Measurements from ENCODE around the gene DNAJC12.
"Not testable (repeated sequence)": the region's sequence is repeated elsewhere in the genome, so short reads cannot be mapped to it uniquely, and the experiment has no call there.

DNAJC12 gene

GRCh38 chr10:67836488-67836887 is 1.5 kb downstream of the DNAJC12 start:
- peak overlapping the region; percentile 76; the same call in 1 of the 2 replicates for H2AFZ ChIP-seq (ENCODE audit: low read length)
- H3K9me2 ChIP-seq (replicated peaks; ENCODE audit: low read depth, low read length): no peaks in the 10 kb centered on the region
- TF ChIP-seq EZH2phosphoT487 (IDR thresholded peaks at IDR 0.05; ENCODE audit: borderline replicate concordance): no peak
- no peak for TF ChIP-seq CTCF (conservative IDR thresholded peaks at IDR 0.05; ENCODE audit: low read length)
- peak overlapping the region; percentile 36 for H3K9ac ChIP-seq (ENCODE audit: low read depth, low read length, poor library complexity, severe bottlenecking)
- H3K79me2 ChIP-seq (ENCODE audit: insufficient read depth, low read length): no peaks in the 10 kb centered on the region
- H3F3A ChIP-seq (ENCODE audit: low read depth): no peaks in the 10 kb centered on the region
- no peaks in the 10 kb centered on the region for H4K20me1 ChIP-seq (ENCODE audit: insufficient read depth, low read length, poor library complexity, severe bottlenecking)
- no peaks in the 10 kb centered on the region for H3K9me3 ChIP-seq (ENCODE audit: insufficient read depth, low read depth, low read length)
- no peaks in the 10 kb centered on the region for H3K36me3 ChIP-seq (ENCODE audit: insufficient read depth, low read length)
- H3K4me1 ChIP-seq (ENCODE audit: insufficient read depth, low read length, poor library complexity, severe bottlenecking): peaks cover 27% of the 10 kb centered on the region
- H3K27me3 ChIP-seq (ENCODE audit: insufficient read depth, low read length, poor library complexity, severe bottlenecking): no peaks in the 10 kb centered on the region
- H3K4me3 ChIP-seq (ENCODE audit: low read length, poor library complexity, severe bottlenecking): peak overlapping the region; percentile 58
- H3K4me2 ChIP-seq (ENCODE audit: low read depth, low read length, poor library complexity, severe bottlenecking): peak overlapping the region; percentile 74

- H2AFZ ChIP-seq (ENCODE audit: low read length): peak overlapping the region; percentile 76
- H3F3A ChIP-seq (ENCODE audit: low read depth); H4K20me1 ChIP-seq (ENCODE audit: insufficient read depth, low read length, poor library complexity, severe bottlenecking); H3K27me3 ChIP-seq (ENCODE audit: insufficient read depth, low read length, poor library complexity, severe bottlenecking); H3K9me3 ChIP-seq (ENCODE audit: insufficient read depth, low read depth, low read length); H3K36me3 ChIP-seq (ENCODE audit: insufficient read depth, low read length); H3K79me2 ChIP-seq (ENCODE audit: insufficient read depth, low read length); H3K9me2 ChIP-seq (replicated peaks; ENCODE audit: low read depth, low read length): not testable (repeated sequence)
- peak overlapping the region; percentile 36 for H3K9ac ChIP-seq (ENCODE audit: low read depth, low read length, poor library complexity, severe bottlenecking)
- peak overlapping the region; percentile 74 for H3K4me2 ChIP-seq (ENCODE audit: low read depth, low read length, poor library complexity, severe bottlenecking)
- peaks cover 27% of the 10 kb centered on the region for H3K4me1 ChIP-seq (ENCODE audit: insufficient read depth, low read length, poor library complexity, severe bottlenecking)
- peak overlapping the region; percentile 58 for H3K4me3 ChIP-seq (ENCODE audit: low read length, poor library complexity, severe bottlenecking)
These were observed 2.2 kb downstream of the DNAJC12 start for GRCh38 chr10:67835541-67836394.

- Histone ChIP-seq H3F3A (ENCODE audit: low read depth) (no peaks in the 10 kb centered on the region), H3K27me3 (ENCODE audit: insufficient read depth, low read length, poor library complexity, severe bottlenecking) (no peaks in the 10 kb centered on the region)
These were observed 3.6 kb downstream of the DNAJC12 start for GRCh38 chr10:67834375-67834774.

More at GRCh38 chr10:67834375-67834774, 3.6 kb downstream of the DNAJC12 start:
- Histone ChIP-seq H3K36me3 (ENCODE audit: insufficient read depth, low read length) (no peaks in the 10 kb centered on the region), H3K79me2 (ENCODE audit: insufficient read depth, low read length) (no peaks in the 10 kb centered on the region), H4K20me1 (ENCODE audit: insufficient read depth, low read length, poor library complexity, severe bottlenecking) (no peaks in the 10 kb centered on the region), H3K9me2 (replicated peaks; ENCODE audit: low read depth, low read length) (no peaks in the 10 kb centered on the region), H3K4me1 (ENCODE audit: insufficient read depth, low read length, poor library complexity, severe bottlenecking) (peaks cover 27% of the 10 kb centered on the region), H2AFZ (ENCODE audit: low read length) (no peak overlapping the region), H3K9me3 (ENCODE audit: insufficient read depth, low read depth, low read length) (no peaks in the 10 kb centered on the region), H3K4me3 (ENCODE audit: low read length, poor library complexity, severe bottlenecking) (no peak overlapping the region), H3K9ac (ENCODE audit: low read depth, low read length, poor library complexity, severe bottlenecking) (no peak overlapping the region), H3K4me2 (ENCODE audit: low read depth, low read length, poor library complexity, severe bottlenecking) (peak overlapping the region; percentile 74)
- TF ChIP-seq EZH2phosphoT487 (IDR thresholded peaks at IDR 0.05; ENCODE audit: borderline replicate concordance) (no peak), CTCF (conservative IDR thresholded peaks at IDR 0.05; ENCODE audit: low read length) (no peak)

Data from Loucy (cell line).